ENCODE measurements around the gene PLEKHA6. TPM values are rescaled to one million over a fixed set of nuclear protein-coding genes. Genes with fewer than 3 reads are reported as not detected.

PLEKHA6 gene
- total RNA-seq, 1 donor from 2014 or later: 4.9 TPM

DNA sequence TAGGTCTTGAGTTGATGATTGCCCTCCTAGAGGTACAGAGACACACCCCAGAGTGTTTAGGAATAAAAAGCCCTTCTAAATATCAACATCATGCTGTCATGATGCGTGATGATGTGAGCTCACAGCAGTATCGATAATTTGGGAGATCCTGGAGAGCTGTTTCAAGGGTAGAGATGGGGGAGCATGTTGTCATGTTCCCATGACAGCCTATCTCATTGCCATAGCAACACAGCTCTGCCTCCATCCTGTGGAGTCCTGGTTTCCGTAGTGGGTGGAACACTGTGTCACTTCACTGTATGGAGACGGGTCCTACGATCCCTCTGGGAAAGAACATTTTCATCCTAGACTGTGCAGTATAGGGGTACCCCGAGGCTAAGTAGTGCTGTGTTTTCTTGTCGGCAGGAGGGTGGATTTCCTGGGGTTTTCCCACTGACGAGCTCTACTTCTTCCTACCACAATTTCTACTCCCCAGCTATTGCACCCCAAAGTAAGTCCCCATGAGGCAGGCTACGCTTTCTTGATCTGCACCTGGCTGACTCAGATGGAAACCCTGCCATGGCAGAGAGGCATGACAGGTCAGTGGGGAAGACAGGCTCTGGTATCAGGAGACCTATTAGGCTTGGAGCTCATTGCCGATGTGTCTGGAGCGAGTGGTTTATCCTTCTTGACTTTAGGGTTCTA lies 170.6 kb downstream of the PLEKHA6 start:
- DNase-seq (ENCODE audit: low spot score in 2 of 2): no peak
- intact Hi-C loops (cut with DNase I): no loop called here
- Histone ChIP-seq H3K4me3 (no peak overlapping the region), H3K27me3 (no peaks in the 10 kb centered on the region), H3K4me1 (no peaks in the 10 kb centered on the region), H3K27ac (no peak overlapping the region), H3K36me3 (no peaks in the 10 kb centered on the region), H3K9me3 (no peaks in the 10 kb centered on the region)
- TF ChIP-seq, protein P1, sequence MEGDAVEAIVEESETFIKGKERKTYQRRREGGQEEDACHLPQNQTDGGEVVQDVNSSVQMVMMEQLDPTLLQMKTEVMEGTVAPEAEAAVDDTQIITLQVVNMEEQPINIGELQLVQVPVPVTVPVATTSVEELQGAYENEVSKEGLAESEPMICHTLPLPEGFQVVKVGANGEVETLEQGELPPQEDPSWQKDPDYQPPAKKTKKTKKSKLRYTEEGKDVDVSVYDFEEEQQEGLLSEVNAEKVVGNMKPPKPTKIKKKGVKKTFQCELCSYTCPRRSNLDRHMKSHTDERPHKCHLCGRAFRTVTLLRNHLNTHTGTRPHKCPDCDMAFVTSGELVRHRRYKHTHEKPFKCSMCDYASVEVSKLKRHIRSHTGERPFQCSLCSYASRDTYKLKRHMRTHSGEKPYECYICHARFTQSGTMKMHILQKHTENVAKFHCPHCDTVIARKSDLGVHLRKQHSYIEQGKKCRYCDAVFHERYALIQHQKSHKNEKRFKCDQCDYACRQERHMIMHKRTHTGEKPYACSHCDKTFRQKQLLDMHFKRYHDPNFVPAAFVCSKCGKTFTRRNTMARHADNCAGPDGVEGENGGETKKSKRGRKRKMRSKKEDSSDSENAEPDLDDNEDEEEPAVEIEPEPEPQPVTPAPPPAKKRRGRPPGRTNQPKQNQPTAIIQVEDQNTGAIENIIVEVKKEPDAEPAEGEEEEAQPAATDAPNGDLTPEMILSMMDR (IDR thresholded peaks at IDR 0.05): no peak

DNA sequence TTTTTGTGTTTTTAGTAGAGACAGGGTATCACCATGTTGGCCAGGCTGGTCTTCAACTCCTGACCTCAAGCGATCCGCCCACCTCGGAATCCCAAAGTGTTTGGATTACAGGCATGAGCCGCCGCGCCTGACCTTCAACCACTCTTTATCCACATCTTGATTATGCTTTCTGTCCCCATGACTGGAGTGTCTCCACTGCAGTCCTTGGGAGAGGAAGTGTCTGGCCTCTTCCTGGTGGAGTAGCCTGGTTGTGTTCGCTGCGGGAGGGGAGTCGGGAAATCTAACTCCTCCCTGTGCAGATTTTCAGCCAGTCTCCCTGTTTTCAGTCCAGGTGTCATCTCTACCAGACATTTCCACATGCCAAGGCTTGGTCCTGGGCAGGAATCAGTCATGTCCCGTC lies 173.1 kb downstream of the PLEKHA6 start:
- Histone ChIP-seq H3K4me1 (no peaks in the 10 kb centered on the region), H3K27ac (no peak overlapping the region), H3K4me3 (no peak overlapping the region), H3K36me3 (no peaks in the 10 kb centered on the region), H3K27me3 (no peaks in the 10 kb centered on the region), H3K9me3 (no peaks in the 10 kb centered on the region)
- TF ChIP-seq, protein P1 (IDR thresholded peaks at IDR 0.05): no peak
- intact Hi-C loops (cut with DNase I): no loop called here
- no peak for DNase-seq (ENCODE audit: low spot score in 2 of 2)

DNA sequence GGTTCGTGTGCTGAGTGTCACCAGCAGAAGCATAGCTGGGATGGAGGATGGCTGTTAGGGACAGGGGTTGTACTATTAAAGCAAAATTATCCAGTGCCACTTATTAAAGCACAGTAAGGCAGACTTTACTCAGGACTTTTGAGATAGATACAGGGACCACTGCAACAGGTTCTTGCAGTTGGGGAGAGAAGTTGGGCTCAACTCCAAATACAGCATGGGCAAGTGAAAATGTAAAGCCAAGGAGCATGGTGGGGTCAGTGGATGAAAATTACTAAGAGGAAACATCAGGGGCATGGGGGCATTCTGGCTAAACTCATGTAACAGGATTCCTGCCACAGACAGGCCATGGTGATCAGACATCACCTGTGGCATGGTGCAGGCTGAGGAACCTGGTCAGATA lies 178.6 kb downstream of the PLEKHA6 start:
- H3K4me3 ChIP-seq: no peak overlapping the region
- DNase-seq (ENCODE audit: low spot score in 2 of 2): no peak
- no peaks in the 10 kb centered on the region for H3K4me1 ChIP-seq
- no peaks in the 10 kb centered on the region for H3K27me3 ChIP-seq
- H3K27ac ChIP-seq: no peak overlapping the region
- intact Hi-C loops (cut with DNase I): no loop called here
- no peaks in the 10 kb centered on the region for H3K36me3 ChIP-seq
- TF ChIP-seq, protein P1 (IDR thresholded peaks at IDR 0.05): no peak
- H3K9me3 ChIP-seq: no peaks in the 10 kb centered on the region

DNA sequence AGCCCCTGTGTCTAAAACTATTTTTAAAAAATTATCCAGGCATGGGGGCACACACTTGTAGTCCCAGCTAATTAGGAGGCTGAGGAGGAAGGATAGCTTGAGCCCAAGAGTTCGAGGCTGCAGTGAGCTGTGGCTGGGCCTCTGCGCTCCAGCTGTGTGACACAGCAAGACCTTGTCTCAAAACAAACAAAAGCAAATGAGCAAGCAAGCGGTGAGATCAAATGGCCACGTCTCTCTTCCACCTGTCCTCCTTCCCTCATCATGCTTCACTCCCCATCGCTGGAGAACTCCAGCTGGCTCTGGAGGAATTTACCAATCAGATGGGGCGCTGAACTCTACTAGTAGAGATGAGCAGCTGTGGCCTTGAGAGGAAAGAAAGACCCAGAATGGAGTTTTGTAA lies 179.6 kb downstream of the PLEKHA6 start:
- H3K27ac ChIP-seq: no peak overlapping the region
- no peak overlapping the region for H3K4me3 ChIP-seq
- no peak for DNase-seq (ENCODE audit: low spot score in 2 of 2)
- no peaks in the 10 kb centered on the region for H3K9me3 ChIP-seq
- intact Hi-C loops (cut with DNase I): no loop called here
- no peaks in the 10 kb centered on the region for H3K4me1 ChIP-seq
- TF ChIP-seq, protein P1 (IDR thresholded peaks at IDR 0.05): no peak
- H3K36me3 ChIP-seq: no peaks in the 10 kb centered on the region
- no peaks in the 10 kb centered on the region for H3K27me3 ChIP-seq

DNA sequence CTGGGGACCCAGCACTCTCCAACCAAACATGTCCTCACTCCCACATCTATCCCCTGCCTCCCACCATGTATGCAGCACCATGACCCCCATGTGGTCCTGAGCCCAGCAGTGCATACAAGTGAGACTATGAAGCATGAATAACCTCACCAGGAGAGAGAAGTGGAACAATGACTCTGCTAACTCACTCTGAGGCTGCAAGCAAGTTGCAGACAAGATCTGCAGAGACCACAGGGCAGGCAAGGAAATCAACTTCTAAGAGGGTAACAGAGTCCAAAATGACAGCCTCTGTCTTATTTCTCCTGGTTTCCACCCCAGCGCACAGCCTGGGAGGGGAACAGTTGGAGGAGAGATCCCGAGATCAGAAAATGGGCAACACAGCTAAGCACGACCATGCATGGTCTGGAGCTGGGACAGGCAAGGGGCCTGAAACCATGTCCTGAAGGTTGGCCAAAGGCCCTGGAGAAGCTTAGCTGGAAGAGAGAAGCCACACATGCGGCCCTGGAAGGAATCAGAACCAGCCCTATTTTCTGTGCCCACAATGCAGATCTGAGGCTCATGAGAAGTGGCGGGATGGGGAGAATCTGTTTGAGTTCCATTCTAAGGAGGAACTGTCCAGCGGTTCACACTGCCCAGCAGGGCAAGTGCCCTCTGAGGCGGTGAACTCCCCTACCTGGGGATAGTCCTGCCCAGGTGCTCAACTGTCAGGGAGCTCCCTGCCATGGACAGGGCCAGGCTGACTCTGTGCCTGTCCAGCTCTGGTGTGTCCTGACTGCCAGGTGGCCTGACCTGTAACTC lies 181.0 kb downstream of the PLEKHA6 start:
- no peaks in the 10 kb centered on the region for H3K27me3 ChIP-seq
- no peak for DNase-seq (ENCODE audit: low spot score in 2 of 2)

More for the DNA sequence above, 181.0 kb downstream of the PLEKHA6 start:
- Histone ChIP-seq H3K36me3 (no peaks in the 10 kb centered on the region), H3K27ac (no peak overlapping the region), H3K4me1 (no peaks in the 10 kb centered on the region), H3K4me3 (no peak overlapping the region), H3K9me3 (no peaks in the 10 kb centered on the region)
- TF ChIP-seq, protein P1 (IDR thresholded peaks at IDR 0.05): no peak
- intact Hi-C loops (cut with DNase I): no loop called here

All from ascending aorta (tissue), 2 donors.